ENCODE measurements around the gene MMP19.

GRCh38 chr12:55822228-55822627 lies 20.5 kb downstream of the MMP19 start:
- TF ChIP-seq EZH2 (IDR thresholded peaks at IDR 0.05; ENCODE audit: borderline replicate concordance, insufficient read depth, low read depth, low read length, poor library complexity, severe bottlenecking) (no peak), CTCF (IDR thresholded peaks at IDR 0.05) (no peak)
